B cell (primary cell): ENCODE data around the gene PHEX.

ENCODE experiments used
- EZH2 ChIP-seq: IDR thresholded peaks from 2 replicates; pipeline ENCODE4 v1.6.1; 2012; ENCODE audit warnings: borderline replicate concordance, low read depth, mild to moderate bottlenecking, moderate library complexity, low read length; ENCODE audit not compliant: insufficient read depth, poor library complexity, severe bottlenecking
- TF ChIP-seq, protein P1 (sequence below): fragments of 200-600 bp; IDR thresholded peaks from one replicate; pipeline ENCODE4 v1.8.0; 2022; ENCODE audit warnings: antibody characterized with exemption, mild to moderate bottlenecking

- TF ChIP-seq, protein P1, sequence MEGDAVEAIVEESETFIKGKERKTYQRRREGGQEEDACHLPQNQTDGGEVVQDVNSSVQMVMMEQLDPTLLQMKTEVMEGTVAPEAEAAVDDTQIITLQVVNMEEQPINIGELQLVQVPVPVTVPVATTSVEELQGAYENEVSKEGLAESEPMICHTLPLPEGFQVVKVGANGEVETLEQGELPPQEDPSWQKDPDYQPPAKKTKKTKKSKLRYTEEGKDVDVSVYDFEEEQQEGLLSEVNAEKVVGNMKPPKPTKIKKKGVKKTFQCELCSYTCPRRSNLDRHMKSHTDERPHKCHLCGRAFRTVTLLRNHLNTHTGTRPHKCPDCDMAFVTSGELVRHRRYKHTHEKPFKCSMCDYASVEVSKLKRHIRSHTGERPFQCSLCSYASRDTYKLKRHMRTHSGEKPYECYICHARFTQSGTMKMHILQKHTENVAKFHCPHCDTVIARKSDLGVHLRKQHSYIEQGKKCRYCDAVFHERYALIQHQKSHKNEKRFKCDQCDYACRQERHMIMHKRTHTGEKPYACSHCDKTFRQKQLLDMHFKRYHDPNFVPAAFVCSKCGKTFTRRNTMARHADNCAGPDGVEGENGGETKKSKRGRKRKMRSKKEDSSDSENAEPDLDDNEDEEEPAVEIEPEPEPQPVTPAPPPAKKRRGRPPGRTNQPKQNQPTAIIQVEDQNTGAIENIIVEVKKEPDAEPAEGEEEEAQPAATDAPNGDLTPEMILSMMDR, result no peak
- TF ChIP-seq EZH2, result no peak
Measured at GRCh38 chrX:22177950-22178515, 145.9 kb downstream of the PHEX start.
